ENCODE data around the gene FAM3A.

DNA sequence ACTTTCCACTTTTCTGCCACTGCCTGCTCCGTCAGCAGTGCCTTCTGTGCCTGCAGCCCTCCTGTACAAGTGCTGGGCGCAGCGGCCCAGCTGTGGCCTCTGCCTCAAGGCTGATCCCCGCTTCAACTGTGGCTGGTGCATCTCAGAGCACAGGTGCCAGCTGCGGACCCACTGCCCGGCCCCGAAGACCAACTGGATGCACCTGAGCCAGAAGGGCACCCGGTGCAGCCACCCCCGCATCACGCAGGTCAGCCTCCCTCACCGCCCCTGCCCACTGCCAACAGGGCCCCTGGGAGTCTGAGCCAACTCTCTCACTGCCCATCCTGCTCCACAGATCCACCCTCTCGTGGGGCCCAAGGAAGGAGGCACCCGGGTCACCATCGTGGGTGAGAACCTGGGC is 50.4 kb downstream of the FAM3A start:
- TF ChIP-seq JUND (IDR thresholded peaks at IDR 0.05; ENCODE audit: borderline replicate concordance, low read depth, low read length), result no peak
- TF ChIP-seq JUND (tag; IDR thresholded peaks at IDR 0.05; ENCODE audit: borderline replicate concordance, low read depth, low read length), result no peak
- TF ChIP-seq, protein P1, sequence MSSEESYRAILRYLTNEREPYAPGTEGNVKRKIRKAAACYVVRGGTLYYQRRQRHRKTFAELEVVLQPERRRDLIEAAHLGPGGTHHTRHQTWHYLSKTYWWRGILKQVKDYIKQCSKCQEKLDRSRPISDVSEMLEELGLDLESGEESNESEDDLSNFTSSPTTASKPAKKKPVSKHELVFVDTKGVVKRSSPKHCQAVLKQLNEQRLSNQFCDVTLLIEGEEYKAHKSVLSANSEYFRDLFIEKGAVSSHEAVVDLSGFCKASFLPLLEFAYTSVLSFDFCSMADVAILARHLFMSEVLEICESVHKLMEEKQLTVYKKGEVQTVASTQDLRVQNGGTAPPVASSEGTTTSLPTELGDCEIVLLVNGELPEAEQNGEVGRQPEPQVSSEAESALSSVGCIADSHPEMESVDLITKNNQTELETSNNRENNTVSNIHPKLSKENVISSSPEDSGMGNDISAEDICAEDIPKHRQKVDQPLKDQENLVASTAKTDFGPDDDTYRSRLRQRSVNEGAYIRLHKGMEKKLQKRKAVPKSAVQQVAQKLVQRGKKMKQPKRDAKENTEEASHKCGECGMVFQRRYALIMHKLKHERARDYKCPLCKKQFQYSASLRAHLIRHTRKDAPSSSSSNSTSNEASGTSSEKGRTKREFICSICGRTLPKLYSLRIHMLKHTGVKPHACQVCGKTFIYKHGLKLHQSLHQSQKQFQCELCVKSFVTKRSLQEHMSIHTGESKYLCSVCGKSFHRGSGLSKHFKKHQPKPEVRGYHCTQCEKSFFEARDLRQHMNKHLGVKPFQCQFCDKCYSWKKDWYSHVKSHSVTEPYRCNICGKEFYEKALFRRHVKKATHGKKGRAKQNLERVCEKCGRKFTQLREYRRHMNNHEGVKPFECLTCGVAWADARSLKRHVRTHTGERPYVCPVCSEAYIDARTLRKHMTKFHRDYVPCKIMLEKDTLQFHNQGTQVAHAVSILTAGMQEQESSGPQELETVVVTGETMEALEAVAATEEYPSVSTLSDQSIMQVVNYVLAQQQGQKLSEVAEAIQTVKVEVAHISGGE (CRISPR knock-in tag; IDR thresholded peaks at IDR 0.05), result no peak
- TF ChIP-seq, protein P2, sequence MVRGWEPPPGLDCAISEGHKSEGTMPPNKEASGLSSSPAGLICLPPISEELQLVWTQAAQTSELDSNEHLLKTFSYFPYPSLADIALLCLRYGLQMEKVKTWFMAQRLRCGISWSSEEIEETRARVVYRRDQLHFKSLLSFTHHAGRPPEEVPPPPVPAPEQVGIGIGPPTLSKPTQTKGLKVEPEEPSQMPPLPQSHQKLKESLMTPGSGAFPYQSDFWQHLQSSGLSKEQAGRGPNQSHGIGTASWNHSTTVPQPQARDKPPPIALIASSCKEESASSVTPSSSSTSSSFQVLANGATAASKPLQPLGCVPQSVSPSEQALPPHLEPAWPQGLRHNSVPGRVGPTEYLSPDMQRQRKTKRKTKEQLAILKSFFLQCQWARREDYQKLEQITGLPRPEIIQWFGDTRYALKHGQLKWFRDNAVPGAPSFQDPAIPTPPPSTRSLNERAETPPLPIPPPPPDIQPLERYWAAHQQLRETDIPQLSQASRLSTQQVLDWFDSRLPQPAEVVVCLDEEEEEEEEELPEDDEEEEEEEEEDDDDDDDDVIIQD (CRISPR knock-in tag; IDR thresholded peaks at IDR 0.05), result no peak
